Skeletal muscle cell (primary cell): ENCODE measurements around the gene B4GALT1.

Source experiments
- DNase-seq: peaks from one replicate; pipeline ENCODE4 v3.0.0-alpha.2; 2010; ENCODE audit warnings: low read depth
- H3K4me3 ChIP-seq: 2 replicates; pipeline ENCODE4 v1.5.1; 2011; ENCODE audit warnings: low read depth, mild to moderate bottlenecking, control low read depth, low read length, moderate library complexity

B4GALT1 gene

DNA sequence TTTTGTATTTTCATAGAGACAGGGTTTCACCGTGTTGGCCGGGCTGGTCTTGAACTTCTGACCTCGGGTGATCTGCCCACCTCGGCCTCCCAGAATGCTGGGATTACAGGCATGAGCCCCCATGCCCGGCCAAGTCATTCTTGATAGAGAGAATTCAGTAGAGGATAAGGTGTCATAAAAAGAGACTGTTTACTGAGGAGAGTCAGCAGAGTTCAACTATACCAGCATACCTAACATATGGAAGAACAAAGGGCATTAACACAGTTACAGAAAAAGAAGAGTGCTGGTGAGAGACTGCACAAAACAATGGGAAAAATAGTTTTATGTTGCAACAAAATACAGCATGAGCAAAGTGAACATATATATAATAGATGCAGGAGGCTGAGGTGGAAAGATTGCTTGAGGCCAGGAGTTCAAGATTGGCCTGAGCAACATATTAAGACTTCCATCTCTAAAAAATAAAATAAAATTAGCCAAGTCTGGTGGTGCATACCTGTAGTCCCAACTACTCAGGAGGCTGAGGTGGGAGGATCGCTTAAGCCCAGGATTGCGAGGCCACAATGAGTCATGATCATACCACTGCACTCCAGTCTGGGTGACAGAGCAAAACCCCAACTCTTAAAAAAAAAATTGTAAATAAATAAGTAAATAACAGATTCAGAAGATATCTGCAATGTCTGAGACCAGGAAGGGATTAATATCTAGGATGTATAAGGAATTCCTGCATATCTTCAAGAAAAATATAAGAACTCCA lies 19.5 kb downstream of the B4GALT1 start:
- no peak for DNase-seq
- no peak overlapping the region for H3K4me3 ChIP-seq

GRCh38 chr9:33146298-33146697 lies 20.8 kb downstream of the B4GALT1 start:
- DNase-seq: no peak
- H3K4me3 ChIP-seq: no peak overlapping the region

GRCh38 chr9:33144551-33144950 lies 22.6 kb downstream of the B4GALT1 start:
- DNase-seq: no peak
- no peak overlapping the region for H3K4me3 ChIP-seq

GRCh38 chr9:33143241-33143661 lies 23.9 kb downstream of the B4GALT1 start:
- no peak overlapping the region for H3K4me3 ChIP-seq
- DNase-seq: peak; percentile 62

GRCh38 chr9:33142535-33142934 lies 24.6 kb downstream of the B4GALT1 start:
- no peak for DNase-seq
- H3K4me3 ChIP-seq: no peak overlapping the region

DNA sequence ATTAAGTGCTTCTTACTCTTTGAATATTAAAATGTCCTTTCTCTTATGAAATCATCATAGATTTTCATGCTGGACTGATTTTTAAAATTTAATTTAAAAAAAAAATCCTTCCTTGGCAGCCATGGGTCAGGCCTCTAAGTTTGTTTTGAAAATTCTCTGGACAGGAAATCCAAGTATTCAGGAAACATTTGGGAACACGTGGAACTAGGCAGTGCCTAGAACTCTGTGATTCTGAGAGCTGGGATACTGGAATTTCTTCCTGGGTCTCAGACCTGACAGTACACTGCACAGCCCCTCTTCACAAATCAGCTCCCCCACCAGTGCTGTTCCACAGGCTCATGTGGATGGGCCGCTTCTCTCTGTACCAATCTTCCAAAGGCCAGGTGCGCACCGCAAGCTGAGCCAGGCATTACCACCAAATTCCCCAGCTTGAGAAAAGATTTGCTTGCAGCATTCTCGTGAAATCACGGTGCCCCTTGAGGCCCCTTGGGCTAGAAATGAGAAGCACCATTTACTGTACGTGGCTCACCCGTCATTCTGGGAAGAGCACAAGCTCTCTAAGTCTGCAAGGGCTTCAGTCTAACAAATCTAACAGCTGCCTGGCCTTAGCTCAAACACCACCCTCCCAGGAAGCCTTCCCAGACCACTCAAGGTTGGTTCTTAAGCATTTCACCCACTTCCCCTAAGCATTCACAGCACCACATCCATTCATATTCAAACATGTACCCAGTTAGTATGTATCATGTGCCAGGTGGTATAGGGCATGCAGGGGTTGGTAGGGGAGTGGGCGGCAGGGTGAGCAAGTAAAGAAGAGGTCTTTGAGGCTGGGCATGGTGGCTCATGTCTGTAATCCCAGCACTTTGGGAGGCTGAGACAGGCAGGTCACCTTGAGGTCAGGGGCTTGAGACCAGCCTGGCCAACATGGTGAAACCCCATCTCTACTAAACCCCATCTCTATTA lies 26.5 kb downstream of the B4GALT1 start:
- DNase-seq: no peak
- no peak overlapping the region for H3K4me3 ChIP-seq

GRCh38 chr9:33139421-33140228 lies 27.5 kb downstream of the B4GALT1 start:
- H3K4me3 ChIP-seq: no peak overlapping the region
- DNase-seq: peak; percentile 94

DNA sequence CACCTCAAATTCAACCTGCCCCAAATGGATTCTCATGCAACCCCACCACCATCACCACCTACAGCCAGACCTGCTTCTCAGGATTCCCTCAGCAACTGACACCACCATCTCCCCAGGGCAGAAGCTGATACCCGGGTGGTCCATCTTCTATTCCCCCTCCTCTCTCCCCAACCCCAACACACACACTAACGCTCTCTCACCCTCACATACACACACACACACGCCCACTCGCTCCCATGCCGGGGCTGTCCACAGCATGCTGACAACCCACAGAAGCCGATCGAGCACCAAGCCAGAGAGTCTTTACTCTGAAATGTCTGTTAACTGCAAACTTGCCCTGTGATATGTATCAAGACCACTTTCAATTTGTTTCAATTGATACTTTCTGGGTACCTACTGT lies 28.4 kb downstream of the B4GALT1 start:
- no peak overlapping the region for H3K4me3 ChIP-seq
- DNase-seq: no peak

- no peak for DNase-seq
- no peak overlapping the region for H3K4me3 ChIP-seq
Measured at GRCh38 chr9:33137781-33138264, 29.3 kb downstream of the B4GALT1 start.

GRCh38 chr9:33136721-33137670 lies 30.1 kb downstream of the B4GALT1 start:
- DNase-seq: no peak
- H3K4me3 ChIP-seq: no peak overlapping the region

- H3K4me3 ChIP-seq: no peak overlapping the region
- peak; percentile 62 for DNase-seq
Measured at GRCh38 chr9:33135470-33135958, 31.6 kb downstream of the B4GALT1 start.

DNA sequence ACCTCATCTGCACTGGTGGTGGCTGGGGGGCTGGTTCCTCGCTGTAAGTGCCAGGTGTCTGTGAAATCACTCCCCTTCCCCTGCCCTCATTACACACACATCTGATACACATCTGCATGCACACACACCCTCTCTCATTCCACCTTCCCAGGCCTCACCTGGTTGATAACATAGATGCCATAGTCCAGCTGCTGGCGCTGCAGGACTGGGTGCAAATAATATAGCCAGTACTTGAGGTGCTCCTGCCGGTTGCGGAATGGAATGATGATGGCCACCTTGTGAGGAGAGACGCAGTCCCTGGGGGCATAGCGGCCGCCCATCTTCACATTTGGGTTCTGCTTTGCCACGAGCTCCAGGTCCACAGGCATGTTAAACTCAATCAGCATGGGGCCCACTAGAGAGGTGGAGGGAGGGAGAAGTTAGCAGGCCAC lies 32.1 kb downstream of the B4GALT1 start:
- no peak for DNase-seq
- no peak overlapping the region for H3K4me3 ChIP-seq

DNA sequence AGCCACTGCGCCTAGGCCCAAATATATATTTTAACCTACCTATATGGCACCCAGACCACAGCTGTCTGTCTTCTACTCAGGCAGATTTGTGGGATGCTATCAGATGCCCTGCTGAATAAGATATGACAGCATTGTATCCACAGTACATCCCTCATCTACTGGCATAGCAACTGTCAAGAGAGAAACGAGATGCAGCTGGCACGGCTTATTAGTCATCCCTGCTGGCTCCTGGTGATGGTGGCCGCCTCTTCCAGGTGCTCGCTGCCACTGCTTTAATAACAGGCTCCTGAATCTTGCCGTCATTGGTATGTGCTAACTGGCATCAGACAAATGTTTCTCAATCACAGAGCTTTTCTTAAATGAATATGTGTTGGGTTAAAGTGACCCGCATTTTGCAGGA lies 34.0 kb downstream of the B4GALT1 start:
- no peak for DNase-seq
- H3K4me3 ChIP-seq: no peak overlapping the region

DNA sequence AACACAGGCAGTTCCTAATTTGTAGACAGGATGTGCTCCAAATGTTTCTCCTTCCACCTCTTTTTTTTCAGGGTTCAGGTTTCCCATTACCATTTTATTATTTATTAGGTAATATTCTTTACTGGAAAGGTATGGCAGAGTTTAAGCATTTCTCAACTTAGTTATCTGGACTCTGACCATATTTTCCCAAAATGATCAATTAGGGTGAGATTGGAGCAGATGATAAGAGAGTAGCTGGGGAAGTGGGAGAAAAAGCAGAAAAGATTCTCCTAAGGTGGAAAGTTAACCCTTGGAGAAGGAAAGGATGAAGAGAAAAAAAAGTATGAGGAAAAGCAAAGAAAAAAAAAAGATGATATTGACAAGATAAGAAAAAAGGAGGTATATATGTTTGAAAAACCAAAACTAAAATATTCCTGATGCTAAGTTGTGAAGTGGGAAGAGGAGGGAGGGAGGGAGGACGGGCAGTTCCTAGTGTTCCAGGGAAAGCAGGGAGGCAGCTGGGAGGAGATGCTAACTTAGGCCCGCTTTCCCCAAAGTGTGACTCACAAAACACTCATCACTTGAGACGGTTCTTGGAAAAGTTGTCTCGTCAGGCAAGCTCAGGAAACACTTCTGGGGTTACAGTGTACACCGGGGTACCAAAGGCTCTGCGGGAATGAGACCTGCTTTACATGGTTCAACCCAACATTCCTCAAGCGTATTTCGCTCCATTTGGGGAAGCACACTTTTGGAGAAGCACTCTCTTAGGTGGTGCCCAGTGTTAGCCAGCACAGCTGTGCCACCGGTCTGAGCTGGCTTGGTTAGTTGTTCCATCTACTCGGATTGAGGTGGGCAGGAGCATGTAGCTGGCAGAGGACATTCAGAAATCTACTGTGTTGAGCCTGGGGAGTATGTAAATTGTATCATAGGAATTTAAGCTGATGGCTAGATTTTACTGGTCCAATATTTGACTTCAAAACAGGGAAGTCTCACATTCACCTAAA lies 35.1 kb downstream of the B4GALT1 start:
- peak; percentile 73 for DNase-seq

DNA sequence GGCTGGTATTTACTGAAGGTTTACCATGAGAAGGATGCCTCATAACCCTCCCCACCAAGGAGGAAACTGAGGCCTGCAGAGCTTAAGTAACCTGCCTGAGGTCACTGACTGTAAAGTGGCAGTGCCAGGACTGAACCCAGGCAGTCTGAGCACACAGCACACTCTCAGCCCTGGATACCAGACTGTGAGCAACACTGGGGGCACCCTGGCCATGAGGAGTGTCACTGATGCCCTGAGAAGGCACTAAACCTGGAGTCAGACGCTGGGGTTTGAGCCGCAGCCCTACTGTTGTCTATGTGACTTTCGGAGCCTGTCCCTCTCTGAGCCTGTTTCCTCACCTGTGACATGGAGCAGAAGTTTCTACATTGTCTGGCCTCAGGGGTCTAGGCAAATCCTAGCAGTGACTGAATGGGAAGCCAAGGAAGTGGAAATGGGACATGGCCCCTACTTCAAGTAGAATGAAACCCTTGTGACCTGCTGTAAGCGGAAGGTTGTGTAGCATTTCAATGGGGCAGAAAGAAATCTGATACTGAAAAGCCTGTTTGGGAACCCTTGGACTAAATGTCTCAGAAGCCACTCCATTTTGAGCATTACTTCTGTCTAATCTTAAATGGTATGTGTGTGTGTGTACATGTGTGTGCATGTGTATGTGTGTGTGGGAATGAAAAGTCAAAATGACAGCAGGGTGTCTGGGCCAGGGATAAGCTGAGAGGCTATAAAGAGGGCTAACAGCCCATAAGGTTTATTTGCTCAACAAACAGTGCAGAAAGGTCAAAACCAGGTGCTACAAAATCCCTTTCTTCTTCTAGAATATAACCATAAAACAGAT lies 36.0 kb downstream of the B4GALT1 start:
- DNase-seq: no peak

More for the DNA sequence above, 35.1 kb downstream of the B4GALT1 start:
- H3K4me3 ChIP-seq: no peak overlapping the region

More for the DNA sequence above, 36.0 kb downstream of the B4GALT1 start:
- H3K4me3 ChIP-seq: no peak overlapping the region
